OCI-LY7 (cell line): Measurements from ENCODE around the gene GAB3.

Source experiments
- CTCF ChIP-seq: fragments of 200-600 bp; sonication (generic); conservative IDR thresholded peaks from 2 replicates; pipeline ENCODE4 v1.5.1; 2014; ENCODE audit warnings: mild to moderate bottlenecking, antibody characterized with exemption, low read length, moderate library complexity, mixed read lengths
- EZH2phosphoT487 ChIP-seq: fragments of 200-600 bp; sonication (generic); IDR thresholded peaks from 2 replicates; pipeline ENCODE4 v1.6.1; 2018; ENCODE audit warnings: low read depth, borderline replicate concordance, mild to moderate bottlenecking, mixed run types, antibody characterized with exemption, low read length, moderate library complexity, mixed read lengths

GRCh38 chrX:154795016-154795415 lies 44.1 kb upstream of the GAB3 start:
- no peak for TF ChIP-seq CTCF
- no peak for TF ChIP-seq EZH2phosphoT487
